NCI-H2227 (cell line): ENCODE results near the gene AVL9.
"Not testable (repeated sequence)": the region's sequence is repeated elsewhere in the genome, so short reads cannot be mapped to it uniquely, and the experiment has no call there.

Experiments used
- DNase-seq: peaks from one replicate; lab custom pipeline; 2025; ENCODE audit not compliant: unreplicated experiment; lab: John Stamatoyannopoulos, UW

AVL9 gene

DNA sequence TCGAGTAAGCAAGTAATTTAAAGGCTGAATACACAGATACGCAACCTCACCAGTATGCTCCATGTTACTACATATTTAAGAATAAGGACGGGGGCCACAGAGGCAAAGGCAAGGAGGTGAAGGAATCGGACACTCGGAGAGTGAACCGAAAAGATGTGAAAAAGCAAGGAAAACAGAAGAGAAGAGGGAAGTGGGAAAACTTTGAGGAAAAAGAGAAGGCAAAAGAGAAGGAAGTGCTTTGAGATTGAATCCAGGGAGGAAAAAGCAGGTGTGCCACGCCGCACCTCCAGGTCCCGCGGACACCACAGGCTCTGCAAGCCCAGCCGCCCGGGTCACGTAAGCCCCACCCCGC, 367 bp upstream of the AVL9 start:
- no peak for DNase-seq

DNA sequence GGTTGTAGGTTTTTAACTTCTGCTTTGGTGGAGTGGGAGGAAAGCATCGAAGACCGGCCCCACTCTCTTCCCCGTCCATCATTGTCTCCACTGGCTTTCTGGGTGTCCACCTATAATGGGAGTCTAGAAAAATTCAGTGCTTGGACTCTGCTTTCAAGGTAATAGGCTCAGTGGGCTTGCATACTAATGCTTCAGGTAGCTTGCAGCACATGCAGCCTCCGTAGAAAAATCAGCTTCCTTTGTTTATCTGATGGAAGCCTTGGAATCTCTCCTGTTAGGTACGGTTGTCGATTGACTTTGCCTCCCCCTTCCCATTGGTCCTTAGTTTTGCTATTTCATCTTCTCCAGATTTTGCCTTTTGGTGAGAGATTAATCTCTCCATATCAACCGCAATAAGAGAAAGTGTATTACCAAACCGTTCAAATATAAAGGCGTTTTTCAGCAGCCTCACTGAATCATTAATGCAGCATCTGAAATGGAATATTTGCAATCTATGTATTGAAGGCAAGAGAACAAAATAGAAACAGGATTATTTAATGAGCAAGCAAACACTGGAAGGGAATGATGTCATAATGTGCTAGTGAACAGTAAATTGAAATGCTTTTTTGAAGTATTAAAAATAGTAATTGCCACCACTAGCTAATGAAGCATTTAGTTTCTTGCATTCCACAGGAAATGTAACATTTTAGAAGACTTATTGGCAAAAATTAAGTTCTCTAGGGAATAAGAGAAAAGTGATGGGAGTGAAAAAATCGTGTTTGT, 944 bp downstream of the AVL9 start:
- no peak for DNase-seq

DNA sequence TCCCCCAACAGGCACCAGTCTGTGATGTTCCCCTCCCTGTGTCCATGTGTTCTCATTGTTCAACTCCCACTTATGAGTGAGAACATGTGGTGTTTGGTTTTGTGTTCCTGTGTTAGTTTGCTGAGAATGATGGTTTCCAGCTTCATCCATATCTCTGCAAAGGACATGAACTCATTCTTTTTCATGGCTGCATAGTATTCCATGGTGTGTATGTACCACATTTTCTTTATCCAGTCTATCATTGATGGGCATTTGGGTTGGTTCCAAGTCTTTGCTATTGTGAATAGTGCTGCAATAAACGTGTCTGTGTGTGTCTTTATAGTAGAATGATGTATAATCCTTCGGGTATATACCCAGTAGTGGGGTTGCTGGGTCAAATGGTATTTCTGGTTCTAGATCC, 4.5 kb downstream of the AVL9 start:
- DNase-seq, result not testable (repeated sequence)

DNA sequence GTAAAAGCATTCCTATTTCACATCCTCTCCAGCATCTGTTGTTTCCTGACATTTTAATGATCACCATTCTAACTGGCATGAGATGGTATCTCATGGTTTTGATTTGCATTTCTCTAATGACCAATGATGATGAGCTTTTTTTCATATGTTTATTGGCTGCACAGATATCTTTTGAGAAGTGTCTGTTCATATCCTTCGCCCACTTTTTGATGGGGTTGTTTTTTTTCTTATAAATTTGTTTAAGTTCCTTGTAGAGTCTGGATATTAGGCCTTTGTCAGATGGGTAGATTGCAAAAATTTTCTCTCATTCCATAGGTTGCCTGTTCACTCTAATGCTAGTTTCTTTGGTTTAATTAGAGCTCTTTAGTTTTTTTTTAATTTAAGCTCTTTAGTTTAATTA, 4.9 kb downstream of the AVL9 start:
- DNase-seq, result not testable (repeated sequence)

DNA sequence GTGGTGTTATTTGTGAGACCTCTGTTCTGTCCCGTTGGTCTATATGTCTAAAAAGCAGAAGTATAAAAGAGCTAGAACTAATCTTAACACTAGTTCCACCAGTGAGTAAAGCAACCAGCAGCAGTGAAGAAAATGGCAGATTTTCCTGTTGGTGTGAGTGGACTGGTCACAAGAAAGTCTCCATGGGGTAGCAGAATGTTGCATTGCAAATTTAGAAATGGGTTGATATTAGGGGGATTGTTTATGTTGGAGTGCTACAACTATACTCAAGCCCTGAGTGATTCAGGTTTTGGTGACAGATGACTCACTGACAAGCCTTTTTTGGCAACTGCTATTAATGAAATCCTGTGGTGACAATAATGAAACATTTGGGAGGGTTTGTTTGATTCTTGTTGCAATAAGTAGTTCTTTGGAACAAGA, 5.6 kb downstream of the AVL9 start:
- no peak for DNase-seq

DNA sequence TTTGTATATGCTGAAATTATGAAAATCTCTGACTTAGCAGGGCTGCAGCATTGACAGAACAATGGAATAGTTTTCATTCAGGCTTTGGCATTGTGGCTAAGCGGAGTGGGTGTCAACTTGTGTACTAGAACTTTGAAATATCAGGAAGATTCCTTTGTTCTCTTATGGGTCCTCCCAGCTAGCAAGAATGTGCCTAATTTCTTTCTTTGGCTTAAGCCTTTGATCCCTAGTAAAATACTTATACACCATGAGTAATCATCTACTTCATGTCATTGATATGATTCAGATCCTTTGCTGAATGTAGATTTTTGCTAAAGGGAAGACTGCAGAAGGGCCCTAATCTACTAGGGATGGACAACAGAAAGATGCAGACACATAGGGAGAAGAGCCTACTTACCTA, 6.2 kb downstream of the AVL9 start:
- DNase-seq, result no peak

DNA sequence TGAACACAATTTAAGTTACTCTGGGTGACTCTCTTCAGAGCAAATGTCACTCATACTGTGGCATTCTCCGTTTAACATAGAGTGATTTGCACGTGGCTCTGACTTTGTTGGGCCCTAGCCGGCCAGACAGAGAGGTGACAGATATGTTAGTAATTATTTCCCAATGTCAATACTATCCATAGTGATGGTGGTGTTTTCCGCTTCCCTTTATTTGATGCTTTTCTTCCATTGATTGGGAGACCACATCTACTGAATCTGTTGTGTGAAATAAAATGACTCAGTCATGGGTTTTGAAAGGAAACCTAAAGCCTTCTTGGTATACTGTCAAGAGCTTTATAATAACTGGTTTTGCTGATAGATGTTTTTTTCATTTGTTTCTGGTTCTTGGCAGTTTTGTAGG, 7.4 kb downstream of the AVL9 start:
- no peak for DNase-seq

DNA sequence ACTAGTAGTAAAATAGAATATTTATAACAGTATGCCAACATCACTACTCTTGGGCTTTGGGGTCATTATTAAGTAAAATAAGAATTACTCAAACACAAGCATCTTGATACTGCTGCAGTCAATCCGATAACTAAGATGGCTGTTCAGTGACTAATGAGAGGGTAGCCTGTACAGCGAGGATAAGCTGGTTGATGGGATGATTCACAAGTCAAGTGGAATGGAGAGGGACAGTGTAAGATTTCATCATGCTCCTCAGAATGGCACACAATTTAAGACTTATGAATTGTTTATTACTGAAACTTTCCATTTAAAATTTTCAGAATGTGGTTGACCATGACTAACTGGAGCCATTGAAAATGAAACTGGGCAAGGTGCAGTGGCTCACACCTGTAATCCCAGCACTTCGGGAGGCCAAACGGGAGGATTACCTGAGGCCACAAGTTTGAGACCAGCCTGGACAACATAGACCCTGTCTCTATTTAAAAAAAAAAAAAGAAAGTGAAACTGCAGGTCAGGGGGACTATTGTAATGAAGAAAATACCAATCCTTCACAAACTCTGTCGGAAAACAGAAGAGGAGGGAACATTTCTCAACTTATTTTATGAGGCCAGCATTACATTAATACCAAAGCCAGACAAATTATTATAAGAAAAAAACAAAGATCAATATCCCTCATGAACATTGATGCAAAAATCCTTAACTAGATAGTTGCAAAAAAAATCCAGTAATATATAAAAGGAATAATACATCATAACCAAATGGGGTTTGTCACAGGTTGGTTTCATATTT, 11.2 kb downstream of the AVL9 start:
- DNase-seq, result peak; percentile 16

DNA sequence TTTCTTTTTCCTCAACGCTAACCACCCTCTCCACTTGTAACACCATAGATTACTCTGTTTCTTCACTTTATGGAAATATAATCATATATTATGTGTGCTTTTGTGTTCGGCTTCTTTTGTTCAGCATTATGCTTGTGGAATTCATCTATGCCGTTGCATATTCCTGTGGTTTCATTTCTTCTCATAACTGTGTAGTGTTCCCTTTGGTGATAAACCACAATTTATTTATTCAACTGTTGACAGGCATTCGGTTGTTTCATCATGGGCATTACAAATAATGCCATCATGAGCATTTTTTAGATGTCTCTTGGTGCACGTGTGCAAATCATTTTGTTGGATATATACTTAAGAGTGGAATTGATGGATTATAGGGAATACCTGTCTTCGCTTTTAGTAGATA, 12.1 kb downstream of the AVL9 start:
- no peak for DNase-seq

DNA sequence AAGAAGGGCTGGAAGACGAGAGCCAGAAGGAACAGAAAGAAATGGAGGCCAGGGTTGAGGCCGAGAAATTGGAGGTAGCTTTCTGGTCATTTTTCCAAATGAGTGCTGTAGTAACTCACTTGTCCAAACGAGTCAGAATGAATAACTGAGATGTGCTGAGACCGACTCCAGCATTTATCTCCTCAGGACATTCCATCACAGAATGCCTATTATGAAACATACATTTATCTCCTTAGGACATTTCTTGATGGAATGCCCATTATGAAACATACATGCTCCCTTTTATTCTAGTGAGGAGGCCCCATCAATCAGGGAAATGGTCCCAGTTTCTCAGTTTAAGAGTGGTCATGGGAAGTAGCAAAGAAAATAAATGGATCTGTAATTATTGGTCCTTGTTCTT, 16.5 kb downstream of the AVL9 start:
- no peak for DNase-seq

DNA sequence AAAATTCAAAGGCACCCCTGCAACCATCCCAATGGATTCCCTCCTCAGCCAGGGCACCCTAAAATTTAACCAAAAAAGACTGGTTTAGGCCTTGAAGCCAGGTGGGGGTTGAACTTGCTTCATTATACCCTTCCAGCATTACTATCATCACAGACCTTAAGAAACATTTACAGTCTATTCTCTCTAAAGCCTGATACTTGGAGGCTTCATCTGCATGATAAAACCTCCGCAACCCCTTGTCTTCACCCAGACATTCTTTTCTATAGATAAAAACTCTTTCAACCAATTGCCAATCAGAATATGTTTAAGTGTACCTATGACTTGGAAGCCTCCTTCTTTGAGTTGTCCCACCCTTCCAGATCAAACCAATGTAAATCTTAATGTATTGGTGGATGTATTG, 17.9 kb downstream of the AVL9 start:
- DNase-seq, result no peak

DNA sequence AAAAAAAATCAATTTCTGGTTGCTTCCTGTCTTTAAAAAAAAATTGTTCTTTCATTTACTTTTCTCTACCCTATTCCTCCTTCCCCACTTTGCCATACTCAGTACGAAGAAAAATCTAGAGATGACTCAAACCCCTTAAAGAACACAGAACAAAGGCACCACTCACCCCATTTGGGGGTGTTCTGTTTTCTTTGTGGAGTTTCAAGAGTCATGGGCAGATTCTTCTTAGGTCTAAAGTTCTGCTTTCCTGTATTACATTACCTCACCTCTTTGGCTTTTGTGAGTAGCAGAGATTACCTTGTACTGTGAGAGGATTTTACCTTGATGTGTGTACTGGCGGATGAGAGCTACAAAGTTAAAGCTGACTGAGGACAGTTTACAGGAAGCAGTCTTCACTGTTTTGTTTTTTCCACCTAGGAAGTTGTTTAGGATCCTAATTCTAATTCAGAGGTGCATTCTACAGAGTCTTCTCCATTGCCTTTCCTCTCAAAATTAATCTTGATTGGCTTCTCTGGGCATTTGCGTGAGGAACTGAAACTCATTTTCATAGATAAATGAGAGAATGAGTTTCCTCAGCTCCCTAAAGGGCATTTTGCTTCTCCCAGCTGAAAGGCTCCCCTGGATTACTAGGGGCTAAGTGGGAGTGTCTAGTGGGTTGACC, 20.7 kb downstream of the AVL9 start:
- DNase-seq, result no peak

DNA sequence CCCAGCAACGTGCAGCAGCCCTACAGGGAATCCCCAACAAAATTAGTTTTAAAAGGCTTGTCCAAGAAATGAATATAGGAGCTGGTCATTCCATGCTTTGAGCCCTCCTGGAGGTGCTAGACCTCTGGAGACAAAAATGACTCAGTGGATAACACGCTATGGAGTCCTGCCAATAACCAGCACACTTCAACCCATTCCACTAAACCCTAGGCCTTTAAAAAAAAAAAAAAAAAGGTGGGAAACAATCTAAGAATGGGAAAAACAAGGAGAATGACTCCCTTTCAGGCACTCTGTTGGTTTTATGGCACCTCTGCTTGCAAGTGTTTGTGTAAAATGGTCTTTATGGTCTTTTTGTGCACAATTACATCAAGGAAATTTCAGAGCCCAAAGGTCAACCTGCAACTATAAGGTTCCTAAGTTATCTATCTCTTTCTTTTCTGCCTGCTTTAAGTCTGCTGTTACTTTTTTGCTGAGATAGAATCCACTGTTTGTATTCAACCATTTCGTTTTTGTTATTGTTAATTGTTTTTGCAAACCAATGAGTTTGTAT, 21.3 kb downstream of the AVL9 start:
- DNase-seq, result no peak

DNA sequence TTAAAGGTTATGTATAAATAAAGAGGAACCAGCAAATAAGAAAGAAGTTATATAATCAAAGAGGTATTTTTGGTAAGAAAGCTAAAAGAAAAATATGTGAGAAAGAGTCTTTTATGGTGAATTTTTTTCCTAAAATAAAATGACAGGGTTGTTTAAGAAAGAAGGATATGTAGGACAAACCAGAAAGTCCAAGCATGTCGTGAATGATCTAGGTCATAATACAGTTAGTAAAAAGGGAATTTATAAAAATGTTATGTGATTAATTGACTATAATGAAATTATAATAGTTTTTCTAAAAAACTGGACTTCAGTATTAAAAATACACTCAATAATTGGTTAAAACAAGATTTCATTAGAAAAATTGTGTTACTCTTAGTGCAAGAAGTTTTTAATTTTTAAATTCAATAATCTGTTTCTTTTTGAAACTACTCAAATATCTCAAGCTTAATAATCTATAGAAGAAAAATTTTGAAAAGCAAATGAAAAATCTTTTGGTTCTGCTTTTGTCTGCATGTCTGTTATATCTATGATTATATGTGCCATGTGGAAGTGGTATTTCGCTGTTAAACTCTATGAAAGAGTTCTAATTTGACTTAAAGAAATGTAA, 23.3 kb downstream of the AVL9 start:
- peak; percentile 39 for DNase-seq

DNA sequence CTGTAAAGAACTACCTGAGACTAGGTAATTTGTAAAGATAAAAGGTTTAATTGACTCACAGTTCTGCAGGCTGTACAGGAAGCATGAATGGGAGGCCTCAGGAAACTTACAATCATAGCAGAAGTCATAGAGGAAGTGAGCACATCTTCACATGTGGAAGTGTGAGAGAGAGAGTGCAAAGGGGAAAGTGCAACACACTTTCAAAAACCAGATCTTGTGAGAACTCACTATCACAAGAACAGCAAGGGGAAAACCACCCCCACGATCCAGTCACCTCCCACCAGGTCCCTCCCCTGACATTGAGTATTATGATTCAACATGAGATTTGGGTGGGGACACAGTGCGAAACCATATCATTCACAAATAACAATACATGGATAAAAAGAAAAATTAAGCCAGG, 24.5 kb downstream of the AVL9 start:
- no peak for DNase-seq

DNA sequence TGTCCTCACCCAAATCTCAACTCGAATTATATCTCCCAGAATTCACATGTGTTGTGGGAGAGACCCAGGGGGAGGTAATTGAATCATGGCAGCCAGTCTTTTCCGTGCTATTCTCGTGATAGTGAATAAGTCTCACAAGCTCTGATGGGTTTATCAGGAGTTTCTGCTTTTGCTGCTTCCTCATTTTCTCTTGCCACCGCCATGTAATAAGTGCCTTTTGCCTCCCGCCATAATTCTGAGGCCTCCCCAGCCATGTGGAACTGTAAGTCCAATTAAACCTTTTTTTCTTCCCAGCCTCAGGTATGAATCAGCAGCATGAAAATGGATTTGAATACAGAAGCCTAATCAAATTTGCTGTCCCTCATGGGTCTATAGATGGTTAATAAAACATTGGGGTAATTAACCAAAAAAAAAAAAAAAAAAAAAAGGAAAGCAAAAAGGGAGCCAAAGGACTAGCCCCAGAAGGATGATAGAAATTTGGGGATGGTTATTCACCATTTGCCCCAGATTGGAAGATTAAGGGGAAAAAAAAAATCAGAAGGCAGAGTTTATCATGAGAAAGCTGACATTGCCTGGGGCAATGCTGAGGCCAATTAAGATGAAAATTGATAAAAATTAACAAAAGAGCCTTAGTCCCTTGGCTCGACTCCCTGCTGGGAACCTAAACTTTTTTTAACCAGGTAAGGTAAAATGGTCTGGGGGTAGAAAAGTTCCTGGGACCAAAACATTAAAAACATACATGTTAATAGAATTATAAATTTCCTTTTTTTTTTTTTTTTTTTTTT, 27.6 kb downstream of the AVL9 start:
- DNase-seq, result no peak

DNA sequence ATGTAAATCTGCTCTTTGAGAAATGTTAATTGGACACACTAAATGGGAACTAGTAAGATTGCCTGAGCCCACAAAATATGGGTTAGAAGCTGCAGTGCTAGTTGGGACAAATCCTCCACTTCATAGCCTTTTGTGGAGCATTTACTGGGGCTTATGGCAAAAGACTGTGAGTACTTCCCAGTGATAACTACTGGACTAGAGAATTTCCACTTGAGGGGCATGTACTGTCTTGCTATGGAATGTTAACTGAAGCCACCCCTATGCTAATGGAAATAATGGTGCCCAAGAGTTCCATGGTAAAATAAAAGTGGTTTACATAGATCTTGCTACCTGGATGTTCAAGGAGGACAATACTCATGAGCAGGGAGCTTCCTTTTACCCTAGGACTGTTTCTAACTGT, 29.3 kb downstream of the AVL9 start:
- no peak for DNase-seq

DNA sequence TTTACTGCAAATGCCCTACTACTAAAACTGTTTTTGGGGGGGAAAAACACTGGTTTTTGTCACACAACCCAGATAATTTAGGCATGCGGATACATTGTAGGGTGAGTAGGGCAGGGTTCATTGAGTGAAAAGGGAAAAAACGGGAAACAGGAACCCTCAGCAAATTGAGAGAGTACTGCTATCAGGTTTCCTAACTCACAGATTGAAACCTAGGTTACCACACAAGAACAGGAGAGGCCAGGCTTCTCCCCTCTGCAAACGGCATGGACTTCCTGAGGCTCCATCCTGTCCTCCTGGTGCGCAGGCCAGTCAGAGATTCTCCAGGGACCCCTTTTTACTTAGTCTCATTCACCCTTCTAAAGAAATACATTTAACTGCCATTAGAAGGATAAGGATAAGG, 30.6 kb downstream of the AVL9 start:
- DNase-seq, result no peak

DNA sequence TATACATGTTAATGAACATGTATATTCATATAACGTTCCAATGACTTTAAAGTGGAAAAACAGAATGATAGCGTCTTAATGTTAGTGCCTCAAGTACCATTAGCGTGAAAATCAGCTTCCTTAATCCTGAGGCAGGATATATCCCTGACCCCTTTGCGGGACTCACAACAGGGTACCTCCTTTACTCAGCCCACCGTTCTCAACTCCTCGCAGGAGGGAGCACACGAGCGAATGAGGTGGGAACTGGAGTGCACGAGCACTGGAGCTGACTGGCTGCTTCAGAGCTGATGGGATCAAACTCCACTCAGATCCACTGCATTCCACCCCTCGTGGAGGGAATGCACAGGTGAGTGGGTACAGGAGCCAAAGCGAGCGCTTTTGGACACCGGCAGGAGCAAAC, 36.1 kb downstream of the AVL9 start:
- no peak for DNase-seq

DNA sequence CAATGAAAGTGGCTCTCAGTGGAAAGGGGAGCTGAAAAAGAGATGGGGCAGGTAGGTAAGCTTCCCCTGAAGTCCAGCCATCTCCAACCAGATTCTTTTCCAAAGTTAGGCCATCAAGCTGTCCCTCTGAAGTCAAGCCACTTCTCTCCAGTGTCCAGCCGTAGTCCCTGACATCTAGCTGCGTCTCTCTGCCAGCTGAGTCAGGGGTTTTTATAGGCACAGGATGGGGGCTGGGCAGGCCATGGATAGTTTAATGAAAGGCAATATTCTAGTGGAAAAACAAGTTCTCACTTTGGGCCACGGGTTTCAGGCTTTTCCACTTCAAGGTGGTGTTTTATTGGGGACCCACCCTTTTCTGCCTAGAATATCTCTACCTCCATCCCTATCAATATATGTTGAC, 36.8 kb downstream of the AVL9 start:
- no peak for DNase-seq

DNA sequence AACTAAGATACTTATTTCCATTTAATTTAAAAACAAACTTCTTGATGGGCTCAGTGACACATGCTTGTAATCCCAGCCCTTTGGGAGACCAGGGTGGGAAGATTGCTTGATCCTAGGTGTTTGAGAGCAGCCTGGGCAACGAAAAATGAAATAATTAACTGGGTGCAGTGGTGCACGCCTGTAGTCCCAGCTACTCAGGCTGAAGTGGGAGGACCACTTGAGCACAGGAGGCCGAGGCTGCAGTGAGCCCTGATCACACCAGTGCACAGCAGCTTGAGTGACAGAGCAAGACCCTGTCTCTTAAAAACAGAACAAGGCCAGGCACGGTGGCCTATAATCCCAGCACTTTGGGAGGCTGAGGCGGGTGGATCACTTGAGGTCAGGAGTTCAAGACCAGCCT, 37.4 kb downstream of the AVL9 start:
- DNase-seq, result no peak
